Vagina (tissue), 2 donors: ENCODE measurements around the gene TAF3.

ENCODE experiments used
- CTCF ChIP-seq, 3 experiments: fragments of 450-650 bp in 2 of 3; fragments of 200-600 bp in 1 of 3; sonication (generic) in 1 of 3; IDR thresholded peaks; one replicate each; pipeline ENCODE4 v1.5.1; 2017 to 2019; ENCODE audit warnings: antibody characterized with exemption in 3 of 3, mild to moderate bottlenecking in 2 of 3, moderate library complexity in 2 of 3
- POLR2A ChIP-seq, 2 donors: fragments of 450-650 bp; IDR thresholded peaks; one replicate each; pipeline ENCODE4 v1.6.1; 2017; ENCODE audit warnings: antibody characterized with exemption in 2 of 2, mild to moderate bottlenecking in 2 of 2, moderate library complexity in 2 of 2
- POLR2AphosphoS5 ChIP-seq, 2 donors: sonication (generic); formaldehyde crosslinking; IDR thresholded peaks; one replicate each; pipeline ENCODE4 v1.9.0; 2017; ENCODE audit warnings: antibody characterized with exemption in 2 of 2, mild to moderate bottlenecking in 2 of 2, low read depth in 1 of 2; ENCODE audit not compliant: insufficient read depth in 1 of 2

- TF ChIP-seq CTCF (IDR thresholded peaks at IDR 0.05) (no peak), POLR2AphosphoS5 (IDR thresholded peaks at IDR 0.05; ENCODE audit: insufficient read depth in 1 of 2, low read depth in 1 of 2) (no peak), POLR2A (IDR thresholded peaks at IDR 0.05) (no peak)
Measured at GRCh38 chr10:8034466-8035005, 216.2 kb downstream of the TAF3 start.
